IPS DF 19.7 (cell line): ENCODE data around the gene HINT3.
A peak's percentile ranks its signal among the peaks of the same experiment; 100 is the strongest.
"Not testable (repeated sequence)": the region's sequence is repeated elsewhere in the genome, so short reads cannot be mapped to it uniquely, and the experiment has no call there.

ENCODE experiments used
- DNase-seq: peaks from one replicate; pipeline ENCODE4 v3.0.0-alpha.2; 2013; ENCODE audit warnings: low read depth, low spot score

Gene HINT3

DNA sequence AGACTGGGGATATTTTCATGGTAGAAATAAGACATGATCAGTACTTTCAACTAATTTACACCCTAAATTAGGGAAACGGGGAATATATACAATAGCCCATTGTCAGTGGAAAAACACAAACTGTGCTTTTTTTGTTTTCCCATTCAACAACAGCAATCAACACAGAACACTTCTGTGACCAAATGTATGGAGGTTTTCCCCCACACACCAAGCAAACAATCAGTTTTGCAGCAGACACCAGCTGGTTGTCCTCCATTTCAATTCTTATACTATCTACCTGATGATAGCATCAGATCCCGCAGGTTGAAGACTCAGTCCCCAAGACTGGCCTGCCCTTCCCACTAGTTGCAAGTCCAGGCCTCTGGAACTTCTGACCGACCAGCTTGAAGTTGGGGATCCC, 4.5 kb downstream of the HINT3 start:
- no peak for DNase-seq

DNA sequence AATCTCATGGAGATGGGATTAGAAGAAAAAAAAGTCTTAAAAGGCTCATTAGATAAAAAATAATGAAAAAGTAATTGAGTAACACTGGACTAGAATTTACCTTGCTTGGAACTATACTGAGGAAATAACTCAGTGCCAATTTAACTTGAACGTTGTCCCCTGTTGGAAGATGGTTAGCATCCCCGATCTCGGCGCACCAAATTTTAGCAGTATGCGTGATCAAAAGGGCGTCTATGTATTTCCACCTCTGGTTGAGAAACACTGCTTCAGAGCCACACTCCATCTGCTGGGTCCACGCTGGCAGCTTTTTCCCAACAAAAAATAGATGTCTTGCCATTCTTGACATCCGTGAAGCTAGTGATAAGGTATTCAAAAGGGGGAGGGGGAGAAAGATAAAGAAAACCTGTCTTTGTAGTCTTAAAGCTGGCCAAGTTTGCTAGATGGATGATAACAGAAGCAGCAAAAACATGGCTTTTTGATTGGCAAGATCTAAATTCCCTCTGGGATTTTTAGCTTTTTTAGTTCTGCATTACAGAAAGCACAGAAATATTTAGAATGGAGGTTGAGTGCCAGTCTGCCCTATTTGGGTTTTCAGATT, 6.4 kb downstream of the HINT3 start:
- no peak for DNase-seq

DNA sequence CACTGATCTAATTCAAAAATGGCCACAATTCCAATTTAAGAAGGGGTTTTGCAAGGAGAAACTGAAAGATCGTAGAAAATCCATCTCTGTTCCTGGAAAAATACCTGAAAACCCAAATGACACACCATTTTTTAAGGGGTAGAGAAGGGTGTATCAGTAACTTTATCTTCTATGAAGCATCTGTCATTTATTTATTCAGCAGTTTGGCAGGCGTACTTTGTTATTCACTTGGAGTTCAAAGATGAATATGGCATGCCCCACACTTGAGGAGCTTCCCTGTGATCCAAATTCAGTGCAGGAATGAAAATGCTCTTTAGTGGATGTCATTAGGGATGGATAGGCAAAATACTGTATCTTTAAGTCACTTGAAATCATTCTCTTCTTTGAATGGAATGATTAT, 7.2 kb downstream of the HINT3 start:
- DNase-seq: no peak

DNA sequence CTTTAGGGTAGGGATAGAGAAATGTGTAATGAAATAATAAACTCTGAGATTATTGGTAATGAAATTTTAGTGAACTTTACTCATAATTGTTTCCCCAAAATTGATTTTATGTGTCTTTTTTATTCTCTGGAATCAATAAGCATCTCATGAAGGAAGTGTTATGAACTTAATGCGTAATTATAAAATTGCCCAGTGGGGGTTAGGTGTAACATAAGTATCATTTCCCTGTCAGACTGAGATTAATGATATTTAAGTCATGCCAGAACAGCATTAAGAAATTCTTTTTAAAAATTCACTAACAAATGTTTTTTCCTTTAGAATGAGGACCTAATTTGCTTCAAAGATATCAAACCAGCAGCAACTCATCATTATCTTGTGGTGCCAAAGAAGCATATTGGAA, 10.0 kb downstream of the HINT3 start:
- DNase-seq: no peak

DNA sequence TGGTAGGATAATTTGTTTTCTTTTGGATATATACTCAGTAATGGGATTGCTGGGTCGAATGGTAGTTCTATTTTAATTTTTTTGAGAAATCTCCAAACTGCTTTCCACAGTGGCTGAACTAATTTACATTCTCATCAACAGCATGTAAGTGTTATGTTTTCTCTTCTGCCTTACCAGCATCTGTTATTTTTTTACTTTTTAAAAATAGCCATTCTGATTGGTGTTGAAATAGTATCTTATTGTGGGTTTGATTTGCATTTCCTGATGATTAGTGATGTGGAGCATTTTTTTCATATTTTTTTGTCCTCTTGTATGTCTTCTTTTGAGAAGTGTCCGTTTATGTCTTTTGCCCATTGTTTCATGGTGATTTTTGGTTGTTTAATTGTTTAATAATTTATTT, 11.9 kb downstream of the HINT3 start:
- DNase-seq: no peak

DNA sequence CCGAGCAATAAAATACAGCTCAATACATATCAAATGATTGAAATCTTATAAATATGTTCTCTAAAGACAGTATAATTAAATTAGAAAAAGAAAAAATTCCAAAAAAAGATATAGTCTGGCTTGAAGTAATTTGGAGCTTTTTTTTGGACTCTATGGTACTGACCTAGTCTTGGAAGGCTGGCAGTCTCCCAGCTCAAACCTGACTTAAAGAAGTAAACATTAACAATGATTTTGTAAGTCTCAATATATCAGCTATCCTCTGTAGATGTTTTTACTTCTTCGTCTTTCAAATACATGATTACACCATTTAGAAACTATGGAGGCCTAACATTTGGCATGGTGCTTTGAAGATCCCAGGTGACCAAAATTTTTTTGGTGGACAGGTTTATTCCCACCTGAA, 14.2 kb downstream of the HINT3 start:
- DNase-seq: no peak

DNA sequence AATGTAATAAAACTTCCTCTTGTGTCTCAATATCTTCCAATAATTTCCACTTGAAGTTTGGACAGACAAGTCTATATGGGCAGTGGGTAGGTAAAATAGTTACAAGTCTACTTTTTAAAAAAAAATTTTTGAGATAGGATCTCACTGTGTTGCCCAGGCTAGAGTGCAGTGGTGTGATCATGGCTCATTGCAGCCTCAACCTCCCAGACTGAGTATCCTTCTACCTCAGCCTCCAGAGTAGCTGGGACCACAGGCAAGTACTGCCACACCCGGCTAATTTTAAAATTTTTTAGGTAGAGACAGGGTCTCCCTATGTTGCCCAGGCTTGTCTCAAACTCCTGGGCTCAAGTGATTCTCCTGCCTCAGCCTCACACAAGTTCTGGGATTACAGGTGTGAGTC, 15.9 kb downstream of the HINT3 start:
- not testable (repeated sequence) for DNase-seq

DNA sequence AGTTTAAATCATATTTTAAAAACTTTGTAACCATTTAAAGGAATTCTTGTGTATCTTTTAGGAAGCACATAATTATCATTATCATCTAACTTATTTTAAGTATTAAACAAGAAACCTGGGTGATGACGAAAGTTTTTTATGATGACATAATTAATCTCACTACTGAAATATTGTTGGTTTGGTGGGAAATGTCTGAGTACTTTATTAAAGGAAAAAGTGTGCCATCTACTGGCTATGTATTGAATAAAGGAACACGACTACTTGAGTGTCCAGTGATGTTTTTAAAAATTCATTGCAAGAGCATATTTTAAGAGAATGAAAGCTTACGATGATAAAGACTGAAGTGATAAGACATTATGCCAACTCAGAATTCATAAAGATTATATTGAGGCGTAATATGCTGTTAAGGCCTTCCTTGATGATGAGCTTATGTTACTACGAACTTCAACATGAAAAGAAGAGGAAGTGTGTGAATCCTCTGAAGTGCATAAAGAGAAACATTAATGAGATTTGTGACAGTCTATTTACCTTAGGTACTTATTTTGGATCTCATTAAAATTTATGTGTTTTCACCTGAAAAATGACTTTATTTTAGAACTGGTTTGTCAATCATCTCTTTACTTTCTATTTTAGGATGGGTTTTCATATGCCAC, 17.8 kb downstream of the HINT3 start:
- no peak for DNase-seq

DNA sequence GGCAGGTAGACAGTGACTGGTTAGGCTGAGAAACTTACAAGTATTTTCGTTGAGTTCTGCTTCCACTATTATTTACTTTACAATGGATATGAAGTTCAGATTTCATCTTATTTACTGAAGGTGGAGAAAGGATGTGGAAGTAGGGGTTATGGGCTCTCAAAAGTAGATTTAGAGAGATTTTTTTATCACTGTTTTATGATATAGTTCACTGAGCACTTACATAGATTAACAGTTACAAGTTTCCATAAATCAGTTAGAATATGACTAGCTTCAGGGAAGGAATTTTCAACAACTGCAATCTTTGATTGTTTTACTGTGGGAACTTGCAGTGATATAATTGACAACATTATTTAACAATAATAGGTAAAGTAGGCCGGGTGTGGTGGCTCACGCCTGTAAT, 22.5 kb downstream of the HINT3 start:
- no peak for DNase-seq

DNA sequence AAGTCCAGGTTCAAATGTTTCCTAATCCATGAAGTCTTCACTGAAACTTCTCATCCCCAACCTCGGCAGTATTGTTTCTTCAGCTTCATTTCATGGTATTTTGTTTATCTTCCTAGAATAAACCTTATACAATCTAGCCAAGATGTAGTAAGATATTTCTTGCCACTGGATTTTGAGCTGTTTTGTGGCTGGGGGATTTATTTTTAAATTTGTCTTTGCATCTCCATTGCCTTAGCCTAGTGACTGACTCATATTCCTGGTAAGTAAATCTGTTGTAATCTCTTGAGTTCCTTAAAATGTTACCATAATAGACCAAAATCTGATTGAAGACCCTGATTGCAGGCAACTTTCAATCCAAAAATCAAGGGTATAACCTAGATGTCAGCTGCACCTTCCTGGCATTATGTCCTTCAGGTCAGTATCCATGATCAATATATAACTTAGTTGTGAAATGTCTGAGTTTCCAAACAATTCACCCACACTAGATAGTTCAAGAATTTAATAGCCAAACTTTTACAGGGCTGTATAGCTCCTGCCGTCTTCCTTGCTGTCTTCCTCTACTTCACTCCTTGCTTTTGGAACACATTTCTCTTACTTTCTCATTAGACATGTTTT, 25.1 kb downstream of the HINT3 start:
- no peak for DNase-seq

DNA sequence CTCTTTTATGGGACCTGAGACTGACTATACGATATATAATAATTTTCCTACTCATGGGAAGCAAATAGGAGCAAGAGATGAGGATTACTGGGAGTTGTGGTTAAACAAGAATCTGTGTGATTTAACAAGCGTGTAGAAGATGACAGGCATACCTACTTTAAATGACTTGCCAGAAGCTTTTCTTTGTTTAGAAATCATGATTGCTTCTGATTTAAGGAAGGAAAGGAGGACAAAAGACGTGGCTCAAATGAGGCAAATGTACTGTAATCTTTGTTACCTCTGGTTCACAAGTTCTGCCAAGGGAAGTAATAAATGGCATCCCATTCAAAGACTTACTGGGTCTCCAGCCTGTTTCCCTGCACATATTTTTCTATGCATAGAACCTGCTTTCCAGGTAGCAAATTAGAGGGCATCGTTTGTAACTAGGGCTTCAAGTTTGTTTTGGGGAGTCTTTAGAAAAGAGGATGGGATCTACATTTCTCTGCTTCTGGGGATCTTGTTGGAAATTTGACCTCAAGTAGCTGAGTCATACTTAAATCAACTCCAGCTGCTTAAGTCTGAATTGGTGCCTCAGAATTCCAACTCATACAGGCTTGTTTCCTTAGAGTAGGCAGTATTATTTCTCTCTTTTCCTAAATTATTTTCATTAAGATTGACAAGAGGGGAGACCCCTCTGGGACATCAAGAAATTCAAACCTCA, 26.8 kb downstream of the HINT3 start:
- no peak for DNase-seq

DNA sequence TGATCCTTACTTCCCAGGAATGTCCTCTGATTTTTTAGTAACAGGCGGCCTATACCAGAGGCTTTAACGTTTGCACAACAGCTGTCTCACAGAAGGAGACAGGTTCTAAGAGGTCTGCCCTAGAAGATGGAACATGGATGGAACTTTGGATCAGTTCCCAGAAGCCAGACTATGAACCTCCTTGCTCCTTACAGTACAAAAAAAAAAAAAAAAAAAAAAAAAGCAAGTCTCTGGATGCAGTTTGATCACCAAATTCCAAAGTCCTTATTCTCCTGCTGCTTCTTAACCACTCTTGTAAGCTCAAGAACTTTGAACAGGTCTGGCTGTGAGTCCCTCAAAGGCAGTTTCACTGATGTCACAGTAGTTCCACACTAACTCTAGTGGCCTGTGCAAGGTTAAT, 27.7 kb downstream of the HINT3 start:
- no peak for DNase-seq

DNA sequence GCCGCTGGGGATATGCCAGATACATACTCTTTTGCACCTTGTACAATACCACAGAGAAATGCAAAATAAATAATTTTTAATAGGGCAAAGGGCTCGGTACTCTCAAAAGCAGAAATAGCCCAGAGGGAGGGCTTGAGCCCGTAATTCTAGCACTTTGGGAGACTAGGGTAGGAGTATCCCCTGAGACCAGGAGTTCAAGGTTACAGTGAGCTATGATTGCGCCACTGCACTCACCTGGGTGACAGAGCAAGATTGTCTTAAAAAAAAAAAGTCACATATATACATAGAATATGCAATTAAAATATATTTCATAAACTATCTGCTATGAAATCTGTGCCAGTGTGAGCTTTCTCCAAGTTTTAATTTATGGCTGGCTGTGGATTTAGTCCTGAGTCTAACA, 29.0 kb downstream of the HINT3 start:
- no peak for DNase-seq

DNA sequence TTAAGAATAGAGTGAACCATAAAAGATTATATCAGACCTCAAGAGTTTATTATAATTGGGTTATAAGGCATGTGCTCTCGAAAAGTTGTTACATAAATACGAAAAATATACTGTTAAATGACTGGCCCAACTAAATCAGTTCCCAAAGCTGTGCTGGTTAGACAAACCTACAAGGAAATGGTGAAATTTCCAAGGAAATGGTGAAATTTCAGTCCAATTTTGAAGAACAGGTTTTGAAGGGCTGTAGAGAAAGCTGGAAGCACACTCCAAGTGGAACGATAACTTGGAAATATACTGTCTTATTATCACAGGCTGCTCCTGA, 29.4 kb downstream of the HINT3 start:
- no peak for DNase-seq

DNA sequence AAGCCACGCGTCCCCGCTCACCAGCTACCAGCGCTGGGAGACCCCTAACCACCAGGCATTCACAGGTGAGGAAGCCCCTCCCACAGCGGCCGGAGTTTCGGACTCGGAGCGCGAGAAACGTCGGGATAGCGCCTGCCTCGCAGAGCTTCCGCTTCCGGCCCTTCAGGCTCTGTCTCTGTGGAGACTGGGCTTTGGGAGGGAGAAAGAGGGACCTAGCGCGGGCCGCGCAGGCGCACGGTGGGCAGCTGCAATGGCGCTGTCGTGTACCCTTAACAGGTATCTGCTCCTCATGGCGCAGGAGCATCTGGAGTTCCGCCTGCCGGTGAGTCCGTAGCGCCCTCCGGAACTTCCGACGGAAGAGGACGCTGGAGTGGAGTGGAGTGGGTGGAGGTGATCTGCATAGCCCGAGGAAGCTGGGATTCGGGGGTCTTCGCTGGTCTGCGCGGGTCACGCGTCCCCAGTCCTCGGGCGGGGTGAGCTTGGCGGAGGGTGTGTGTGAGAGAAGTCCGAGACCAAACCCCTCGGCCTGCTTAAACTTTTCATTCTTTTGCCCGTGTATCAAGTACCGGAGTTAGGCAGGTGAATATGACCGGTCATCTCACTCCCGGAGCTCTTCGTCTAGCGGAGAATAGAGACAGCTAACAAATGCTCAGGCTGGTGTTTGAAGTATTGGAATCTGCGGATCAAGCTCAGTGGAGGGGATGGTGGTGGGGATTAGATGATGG, 29.9 kb downstream of the HINT3 start, which contains the start of gene TRMT11:
Gene TRMT11 (plus strand): TSS at position 240 of the 725 bp plus-strand sequence. CDS start 11 bp downstream, at position 251.
- DNase-seq: peak; percentile 90

DNA sequence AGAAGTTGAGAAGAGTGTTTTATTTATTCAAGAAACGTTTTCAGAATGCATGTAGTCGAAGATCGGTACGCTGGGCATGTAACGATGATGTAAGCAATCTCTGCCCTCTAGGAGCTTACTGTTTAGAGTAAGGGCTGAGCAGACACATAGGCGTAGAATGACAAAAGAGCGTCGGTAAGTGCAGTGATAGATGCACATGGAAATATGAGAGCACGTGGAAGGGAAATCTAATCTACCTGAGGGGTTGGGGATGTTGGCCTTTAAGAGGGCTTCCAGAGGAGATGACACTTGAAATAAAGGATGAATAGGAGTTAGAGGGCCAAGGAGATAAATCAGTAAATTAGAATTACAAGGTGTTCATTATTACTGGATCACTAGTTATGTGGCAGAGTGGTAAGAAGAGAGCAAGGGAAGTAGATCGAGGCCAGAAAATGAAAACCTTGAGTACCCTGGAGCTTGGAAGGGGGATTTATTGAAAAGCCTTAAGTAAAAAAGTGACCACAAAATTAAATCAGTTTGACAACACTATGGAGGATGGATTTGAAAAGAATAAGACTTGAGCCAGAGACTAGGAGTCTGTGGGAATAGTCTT, 30.6 kb downstream of the HINT3 start:
- no peak for DNase-seq

DNA sequence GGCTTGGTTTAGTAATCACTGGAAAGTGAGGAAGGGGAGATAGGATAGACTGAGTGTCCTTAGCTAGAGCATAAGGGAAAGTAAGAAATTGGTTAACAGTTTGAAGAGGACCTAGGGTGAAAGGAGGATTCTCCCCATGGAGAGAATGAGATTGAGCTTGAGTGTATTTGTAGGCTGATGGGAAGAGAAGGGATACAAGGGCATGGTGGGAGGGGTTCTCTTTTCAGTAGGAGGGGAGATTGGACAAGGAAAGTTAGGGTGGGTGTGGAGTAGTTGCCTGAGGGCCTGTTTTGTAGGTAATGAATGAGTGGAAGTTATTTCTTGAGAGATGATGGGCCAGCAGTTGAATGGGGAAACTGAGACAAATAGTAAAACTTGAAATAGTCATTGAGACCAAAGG, 31.7 kb downstream of the HINT3 start:
- no peak for DNase-seq

DNA sequence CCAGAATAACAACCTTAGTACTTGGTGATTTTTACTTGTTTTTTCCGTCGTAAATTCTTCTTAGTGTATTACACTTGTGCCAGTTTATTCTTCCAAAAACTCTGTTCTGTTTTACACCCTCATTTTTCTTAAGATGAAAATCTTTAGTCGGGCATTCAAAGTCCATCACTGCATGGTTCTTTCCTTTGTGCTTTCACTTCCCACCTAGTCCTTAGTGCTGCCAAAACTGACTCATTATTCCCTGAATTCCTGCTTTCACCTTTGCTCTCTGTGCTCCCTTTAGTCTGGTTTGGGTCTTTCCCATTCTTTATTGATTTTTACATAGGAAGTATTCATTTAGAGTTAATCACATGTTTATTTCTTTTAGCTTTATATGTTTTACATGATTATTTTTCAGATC, 33.1 kb downstream of the HINT3 start:
- no peak for DNase-seq

DNA sequence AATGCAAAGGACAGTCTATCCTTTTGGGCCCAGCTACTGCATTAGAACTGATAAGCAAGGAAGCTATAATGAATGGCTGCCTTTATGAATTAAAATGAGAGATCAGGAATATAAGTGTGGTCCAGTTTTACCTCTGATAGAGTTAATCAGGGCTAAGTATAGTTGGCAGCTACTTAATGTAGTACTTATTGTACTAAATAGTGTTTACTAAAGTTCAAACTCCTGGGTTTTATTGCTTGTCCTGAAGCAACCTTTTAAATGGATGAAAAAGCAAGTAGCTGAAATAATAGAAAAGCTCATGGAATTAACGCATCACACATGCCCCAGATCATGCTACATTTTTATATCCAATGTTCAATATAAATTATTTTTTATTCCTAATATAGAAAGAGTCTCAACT, 35.1 kb downstream of the HINT3 start:
- no peak for DNase-seq

DNA sequence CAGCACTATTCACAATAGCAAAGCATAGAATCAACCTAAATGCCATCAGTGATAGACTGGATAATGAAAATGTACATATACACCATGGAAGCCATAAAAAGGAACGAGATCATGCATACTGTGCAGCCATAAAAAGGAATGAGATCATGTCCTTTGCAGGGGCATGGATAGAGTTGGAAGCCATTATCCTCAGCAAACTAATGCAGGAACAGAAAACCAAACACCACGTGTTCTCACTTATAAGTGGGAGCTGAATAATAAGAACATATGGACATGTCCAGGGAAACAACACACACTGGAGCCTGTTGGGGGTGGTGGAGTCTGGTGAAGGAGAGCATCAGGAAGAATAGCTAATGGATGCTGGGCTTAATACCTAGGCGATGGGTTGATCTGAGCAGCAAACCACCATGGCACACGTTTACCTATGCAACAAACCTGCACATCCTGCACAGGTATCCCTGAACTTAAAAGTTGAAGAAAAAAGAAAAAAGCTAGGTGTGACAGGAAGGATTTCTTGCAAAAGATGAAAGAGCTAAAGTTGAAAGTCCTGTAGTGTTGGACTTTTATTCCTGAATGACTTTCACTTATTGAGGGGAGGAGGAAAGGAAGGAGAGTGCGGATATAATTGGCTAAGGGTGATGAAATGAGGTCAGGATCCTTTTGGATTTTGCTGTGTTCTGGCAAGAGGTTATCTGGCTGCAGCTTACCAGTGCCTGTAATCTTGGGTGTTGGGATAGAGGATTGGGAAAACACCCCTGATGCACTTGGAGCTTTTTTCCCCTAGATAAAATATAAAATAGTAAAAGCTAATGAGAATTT, 38.3 kb downstream of the HINT3 start:
- no peak for DNase-seq
